ENCODE results near the gene MYCBP2. TPM values are rescaled to one million over a fixed set of nuclear protein-coding genes. Genes with fewer than 3 reads are reported as not detected.

The MYCBP2 gene
- total RNA-seq = 100 to 1,000 TPM; 115 to 165 (median 131) TPM

GRCh38 chr13:77326905-77327604, at the start of gene MYCBP2:
MYCBP2 (minus strand) TSS chr13:77327094; CDS start chr13:77326775, 319 bp downstream.
- Histone ChIP-seq H3K9me3 (no peaks in the 10 kb centered on the region), H3K27me3 (no peaks in the 10 kb centered on the region), H3K4me3 (replicated peaks in 1 of 3) (peak within 1 kb of the TSS; percentile 27 to 86 (median 81)), H3K27ac (peak within 1 kb of the TSS; percentile 63 to 87 (median 80)), H3K36me3 (no peaks in the 10 kb centered on the region), H3K4me1 (peaks cover 6 to 12% of the 10 kb centered on the region in 2 donors)
- WGBS, 2 donors = 2 to 3% methylated on average over 22 to 27 of the region's 35 CpGs
- TF ChIP-seq, protein P1, sequence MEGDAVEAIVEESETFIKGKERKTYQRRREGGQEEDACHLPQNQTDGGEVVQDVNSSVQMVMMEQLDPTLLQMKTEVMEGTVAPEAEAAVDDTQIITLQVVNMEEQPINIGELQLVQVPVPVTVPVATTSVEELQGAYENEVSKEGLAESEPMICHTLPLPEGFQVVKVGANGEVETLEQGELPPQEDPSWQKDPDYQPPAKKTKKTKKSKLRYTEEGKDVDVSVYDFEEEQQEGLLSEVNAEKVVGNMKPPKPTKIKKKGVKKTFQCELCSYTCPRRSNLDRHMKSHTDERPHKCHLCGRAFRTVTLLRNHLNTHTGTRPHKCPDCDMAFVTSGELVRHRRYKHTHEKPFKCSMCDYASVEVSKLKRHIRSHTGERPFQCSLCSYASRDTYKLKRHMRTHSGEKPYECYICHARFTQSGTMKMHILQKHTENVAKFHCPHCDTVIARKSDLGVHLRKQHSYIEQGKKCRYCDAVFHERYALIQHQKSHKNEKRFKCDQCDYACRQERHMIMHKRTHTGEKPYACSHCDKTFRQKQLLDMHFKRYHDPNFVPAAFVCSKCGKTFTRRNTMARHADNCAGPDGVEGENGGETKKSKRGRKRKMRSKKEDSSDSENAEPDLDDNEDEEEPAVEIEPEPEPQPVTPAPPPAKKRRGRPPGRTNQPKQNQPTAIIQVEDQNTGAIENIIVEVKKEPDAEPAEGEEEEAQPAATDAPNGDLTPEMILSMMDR (IDR thresholded peaks at IDR 0.05) = peak in 1 of 6 experiments; percentile 1
- TF ChIP-seq POLR2A (IDR thresholded peaks at IDR 0.05) = peak; percentile 89 to 93
- intact Hi-C loops (cut with DNase I) = no loop called here
- DNase-seq = peak; percentile 97

DNA sequence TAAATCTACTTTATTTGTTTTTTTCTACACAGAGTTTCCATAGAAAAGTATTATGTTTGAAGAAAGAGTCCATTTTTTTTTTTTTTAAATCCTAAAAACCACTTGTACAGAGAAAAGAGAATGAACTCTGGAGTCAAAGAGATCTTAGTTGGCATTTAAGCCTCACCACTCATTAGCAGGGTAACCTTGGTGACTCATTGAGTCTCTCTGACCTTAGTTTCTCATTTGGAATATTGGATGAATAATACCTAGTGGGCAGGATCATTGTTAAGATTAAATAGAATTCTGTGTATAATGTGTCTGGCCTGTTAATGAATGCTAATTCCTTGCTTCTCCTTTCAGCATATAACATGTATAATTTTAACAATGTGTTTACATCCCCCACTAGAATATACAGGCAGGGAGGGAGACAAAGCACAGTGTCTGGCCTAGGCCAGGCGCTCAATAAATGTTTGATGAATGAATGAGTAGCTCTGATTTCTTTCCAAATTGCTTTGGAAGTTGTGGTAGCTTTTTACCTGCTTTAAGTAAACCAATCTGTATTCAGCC, 48.7 kb upstream of the MYCBP2 start:
- DNase-seq = no peak
- no peak overlapping the region for H3K4me3 ChIP-seq (replicated peaks in 1 of 3)
- H3K36me3 ChIP-seq = no peaks in the 10 kb centered on the region
- intact Hi-C loops (cut with DNase I) = no loop called here
- H3K27ac ChIP-seq = no peak overlapping the region
- no peaks in the 10 kb centered on the region for H3K4me1 ChIP-seq
- no peaks in the 10 kb centered on the region for H3K9me3 ChIP-seq
- WGBS, 2 donors = 95 to 100% methylated on average over 1 of the region's 1 CpG
- no peaks in the 10 kb centered on the region for H3K27me3 ChIP-seq
- TF ChIP-seq POLR2A (IDR thresholded peaks at IDR 0.05) = no peak
- TF ChIP-seq, protein P1 (IDR thresholded peaks at IDR 0.05) = no peak

DNA sequence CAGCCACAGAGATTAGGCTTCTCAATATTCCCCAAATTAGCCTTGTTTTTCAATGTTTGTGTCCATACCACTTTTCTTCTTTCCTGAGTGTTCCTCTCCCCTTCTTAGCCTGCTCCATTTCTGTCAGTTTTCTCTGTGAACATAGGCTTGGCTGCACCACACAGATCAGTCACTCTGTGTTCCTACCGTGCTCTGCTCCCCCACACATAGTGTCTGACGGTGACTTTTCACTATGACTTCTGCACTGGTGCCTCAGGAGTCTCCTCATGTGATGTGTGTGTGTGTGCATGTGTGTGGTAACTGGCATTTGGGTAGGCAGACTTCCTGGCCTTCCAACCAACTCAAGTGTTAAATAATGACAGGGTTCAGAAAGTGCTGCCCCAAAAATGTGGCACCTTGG, 47.9 kb upstream of the MYCBP2 start:
- no peak overlapping the region for H3K27ac ChIP-seq
- DNase-seq = no peak
- 70 to 77% methylated on average over 2 of the region's 2 CpGs for WGBS, 2 donors
- no peaks in the 10 kb centered on the region for H3K4me1 ChIP-seq
- no peaks in the 10 kb centered on the region for H3K36me3 ChIP-seq
- intact Hi-C loops (cut with DNase I) = no loop called here
- no peaks in the 10 kb centered on the region for H3K9me3 ChIP-seq
- no peaks in the 10 kb centered on the region for H3K27me3 ChIP-seq
- H3K4me3 ChIP-seq (replicated peaks in 1 of 3) = no peak overlapping the region
- no peak for TF ChIP-seq POLR2A (IDR thresholded peaks at IDR 0.05)
- TF ChIP-seq, protein P1 (IDR thresholded peaks at IDR 0.05) = no peak

DNA sequence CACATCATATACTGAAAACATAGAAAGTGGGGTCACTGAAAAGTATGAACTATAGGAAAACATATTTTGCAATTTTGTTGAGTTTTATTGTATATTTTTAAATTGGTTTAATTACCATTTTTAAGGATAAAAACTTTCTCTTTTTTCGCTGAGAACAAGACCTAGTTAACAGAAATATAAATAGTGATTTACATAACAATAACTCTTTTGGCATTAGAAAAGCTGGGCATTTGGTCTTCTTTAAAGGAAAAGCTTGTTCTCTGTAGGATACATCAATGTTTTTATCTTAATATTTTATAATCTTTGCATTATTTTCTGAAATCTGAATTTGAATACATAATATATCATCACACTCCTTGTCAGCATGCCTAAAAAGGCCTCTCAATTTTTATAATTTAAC, 47.4 kb upstream of the MYCBP2 start:
- Histone ChIP-seq H3K36me3 (no peaks in the 10 kb centered on the region), H3K27me3 (no peaks in the 10 kb centered on the region), H3K4me1 (no peaks in the 10 kb centered on the region), H3K27ac (no peak overlapping the region), H3K4me3 (replicated peaks in 1 of 3) (no peak overlapping the region), H3K9me3 (no peaks in the 10 kb centered on the region)
- TF ChIP-seq POLR2A (IDR thresholded peaks at IDR 0.05) = no peak
- TF ChIP-seq, protein P1 (IDR thresholded peaks at IDR 0.05) = no peak
- no peak for DNase-seq
- 76 to 77% methylated on average over 1 of the region's 1 CpG for WGBS, 2 donors
- intact Hi-C loops (cut with DNase I) = no loop called here

DNA sequence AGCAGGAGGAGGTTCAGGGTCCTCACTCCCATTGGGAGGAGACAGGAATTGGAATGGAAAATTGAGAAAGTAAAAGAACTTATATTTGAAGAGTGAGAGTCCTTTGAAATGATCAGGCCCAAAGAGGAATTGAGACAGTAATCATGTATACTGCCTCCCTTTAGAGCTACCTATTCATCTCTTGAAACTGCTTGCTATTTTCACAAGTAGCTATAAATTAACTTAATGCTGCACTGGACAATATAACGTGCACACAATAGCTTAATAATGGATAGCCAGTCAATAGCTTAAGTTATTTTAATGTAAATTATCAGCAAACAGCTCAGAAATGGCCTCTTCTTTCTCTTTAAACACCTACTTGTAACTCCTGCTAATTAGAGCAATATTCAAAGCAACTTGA, 46.6 kb upstream of the MYCBP2 start:
- TF ChIP-seq POLR2A (IDR thresholded peaks at IDR 0.05) = no peak
- TF ChIP-seq, protein P1 (IDR thresholded peaks at IDR 0.05) = no peak
- Histone ChIP-seq H3K27me3 (no peaks in the 10 kb centered on the region), H3K4me3 (replicated peaks in 1 of 3) (no peak overlapping the region), H3K9me3 (no peaks in the 10 kb centered on the region), H3K36me3 (no peaks in the 10 kb centered on the region), H3K27ac (no peak overlapping the region), H3K4me1 (no peaks in the 10 kb centered on the region)
- DNase-seq = no peak
- 90 to 92% methylated on average over 1 of the region's 1 CpG for WGBS, 2 donors
- intact Hi-C loops (cut with DNase I) = no loop called here
